ENCODE results near the gene BHLHE23. TPM values are rescaled to one million over a fixed set of nuclear protein-coding genes. Genes with fewer than 3 reads are reported as not detected.

BHLHE23 gene
- total RNA-seq, 6 experiments from 2014 or later: not detected

- H3K4me3 Mint-ChIP-seq: no peak overlapping the region
- H3K27ac Mint-ChIP-seq: no peak overlapping the region
- no peaks in the 10 kb centered on the region for H3K36me3 Mint-ChIP-seq (ENCODE audit: low read depth)
- peaks cover 57% of the 10 kb centered on the region for H3K27me3 Mint-ChIP-seq (ENCODE audit: insufficient read depth)
- H3K4me1 Mint-ChIP-seq (ENCODE audit: low read depth): no peaks in the 10 kb centered on the region; the same call in 1 of the 2 replicates
- no peaks in the 10 kb centered on the region for H3K9me3 Mint-ChIP-seq
- no peak for DNase-seq
- no peak for TF ChIP-seq CTCF (IDR thresholded peaks at IDR 0.05)
Measured at GRCh38 chr20:63003546-63003945, 3.2 kb downstream of the BHLHE23 start.

GRCh38 chr20:63002511-63002910 is 4.3 kb downstream of the BHLHE23 start:
- Mint-ChIP-seq H3K4me1 (ENCODE audit: low read depth) (no peaks in the 10 kb centered on the region), H3K36me3 (ENCODE audit: low read depth) (no peaks in the 10 kb centered on the region), H3K9me3 (no peaks in the 10 kb centered on the region), H3K27me3 (ENCODE audit: insufficient read depth) (peaks cover 65% of the 10 kb centered on the region), H3K4me3 (no peak overlapping the region), H3K27ac (no peak overlapping the region)
- DNase-seq: no peak
- no peak for TF ChIP-seq CTCF (IDR thresholded peaks at IDR 0.05)

GRCh38 chr20:63000958-63001357 is 5.8 kb downstream of the BHLHE23 start:
- DNase-seq: no peak
- Mint-ChIP-seq H3K4me1 (ENCODE audit: low read depth) (no peaks in the 10 kb centered on the region), H3K36me3 (ENCODE audit: low read depth) (no peaks in the 10 kb centered on the region), H3K4me3 (no peak overlapping the region), H3K27me3 (ENCODE audit: insufficient read depth) (peaks cover 74% of the 10 kb centered on the region), H3K9me3 (no peaks in the 10 kb centered on the region), H3K27ac (no peak overlapping the region)
- no peak for TF ChIP-seq CTCF (IDR thresholded peaks at IDR 0.05)

GRCh38 chr20:63000036-63000435 is 6.7 kb downstream of the BHLHE23 start:
- Mint-ChIP-seq H3K36me3 (ENCODE audit: low read depth) (no peaks in the 10 kb centered on the region), H3K4me1 (ENCODE audit: low read depth) (no peaks in the 10 kb centered on the region), H3K27ac (no peak overlapping the region), H3K9me3 (no peaks in the 10 kb centered on the region), H3K4me3 (no peak overlapping the region), H3K27me3 (ENCODE audit: insufficient read depth) (peaks cover 75% of the 10 kb centered on the region)
- DNase-seq: no peak
- TF ChIP-seq CTCF (IDR thresholded peaks at IDR 0.05): no peak

- no peaks in the 10 kb centered on the region for H3K36me3 Mint-ChIP-seq (ENCODE audit: low read depth)
- TF ChIP-seq CTCF (IDR thresholded peaks at IDR 0.05): no peak
- H3K4me1 Mint-ChIP-seq (ENCODE audit: low read depth): no peaks in the 10 kb centered on the region
- no peaks in the 10 kb centered on the region for H3K9me3 Mint-ChIP-seq
- DNase-seq: no peak
- peaks cover 78% of the 10 kb centered on the region for H3K27me3 Mint-ChIP-seq (ENCODE audit: insufficient read depth)
- H3K27ac Mint-ChIP-seq: no peak overlapping the region
- H3K4me3 Mint-ChIP-seq: no peak overlapping the region
Measured at GRCh38 chr20:62999580-62999979, 7.2 kb downstream of the BHLHE23 start.

GRCh38 chr20:62998449-62998848 is 8.3 kb downstream of the BHLHE23 start:
- H3K9me3 Mint-ChIP-seq: no peaks in the 10 kb centered on the region
- no peak overlapping the region for H3K27ac Mint-ChIP-seq
- TF ChIP-seq CTCF (IDR thresholded peaks at IDR 0.05): no peak
- no peak for DNase-seq
- H3K4me1 Mint-ChIP-seq (ENCODE audit: low read depth): no peaks in the 10 kb centered on the region
- no peaks in the 10 kb centered on the region for H3K36me3 Mint-ChIP-seq (ENCODE audit: low read depth)
- no peak overlapping the region for H3K4me3 Mint-ChIP-seq
- peaks cover 70% of the 10 kb centered on the region for H3K27me3 Mint-ChIP-seq (ENCODE audit: insufficient read depth)

Measured in HFFc6 (cell line).